ENCODE results near the gene ASCL1.

GRCh38 chr12:102907918-102908317 is 49.6 kb upstream of the ASCL1 start:
- TF ChIP-seq CTCF (IDR thresholded peaks at IDR 0.05) (no peak), POLR2A (IDR thresholded peaks at IDR 0.05) (no peak), POLR2AphosphoS5 (IDR thresholded peaks at IDR 0.05) (no peak)

All from gastroesophageal sphincter (tissue), 3 donors.